Duodenal mucosa (tissue), 2 donors: Measurements from ENCODE around the gene KIT.
"Not testable (repeated sequence)": the region's sequence is repeated elsewhere in the genome, so short reads cannot be mapped to it uniquely, and the experiment has no call there.

ENCODE experiments used
- H3K27ac ChIP-seq: one replicate; pipeline ENCODE4 v1.7.0; 2013; ENCODE audit warnings: low read depth, low read length
- H3K27me3 ChIP-seq, 2 donors: one replicate each; pipeline ENCODE4 v1.7.0; 2013; ENCODE audit warnings: low read length in 2 of 2, control low read depth in 1 of 2; ENCODE audit not compliant: insufficient read depth in 2 of 2, control insufficient read depth in 1 of 2
- H3K36me3 ChIP-seq, 2 donors: one replicate each; pipeline ENCODE4 v1.7.0; 2013; ENCODE audit warnings: low read length in 2 of 2, control low read depth in 1 of 2; ENCODE audit not compliant: insufficient read depth in 2 of 2, control insufficient read depth in 1 of 2
- H3K4me1 ChIP-seq, 2 donors: one replicate each; pipeline ENCODE4 v1.7.0; 2013; ENCODE audit warnings: low read length in 2 of 2, control low read depth in 1 of 2; ENCODE audit not compliant: insufficient read depth in 2 of 2, control insufficient read depth in 1 of 2
- H3K4me3 ChIP-seq, 2 donors: one replicate each; pipeline ENCODE4 v1.7.0; 2013; ENCODE audit warnings: low read length in 2 of 2, low read depth in 1 of 2
- H3K9ac ChIP-seq, 2 donors: one replicate each; pipeline ENCODE4 v1.7.0; 2013; ENCODE audit warnings: low read length in 2 of 2, low read depth in 1 of 2
- H3K9me3 ChIP-seq, 2 donors: one replicate each; pipeline ENCODE4 v1.7.0; 2013; ENCODE audit warnings: low read length in 2 of 2, control low read depth in 1 of 2; ENCODE audit not compliant: control insufficient read depth in 1 of 2

KIT gene

GRCh38 chr4:54641101-54641500 is 16.7 kb upstream of the KIT start:
- H3K36me3 ChIP-seq, H3K4me1 ChIP-seq, H3K9me3 ChIP-seq, H3K4me3 ChIP-seq, H3K27me3 ChIP-seq, H3K9ac ChIP-seq, H3K27ac ChIP-seq: not testable (repeated sequence)

- Histone ChIP-seq H3K27me3 (no peaks in the 10 kb centered on the region), H3K4me3 (no peak overlapping the region), H3K27ac (no peak overlapping the region), H3K4me1 (no peaks in the 10 kb centered on the region), H3K36me3 (no peaks in the 10 kb centered on the region), H3K9me3 (no peaks in the 10 kb centered on the region), H3K9ac (no peak overlapping the region)
Observed at GRCh38 chr4:54643172-54643571, 14.6 kb upstream of the KIT start.

- H3K9me3 ChIP-seq = no peaks in the 10 kb centered on the region
- no peaks in the 10 kb centered on the region for H3K4me1 ChIP-seq
- H3K27ac ChIP-seq = no peak overlapping the region
- H3K4me3 ChIP-seq = no peak overlapping the region
- no peaks in the 10 kb centered on the region for H3K36me3 ChIP-seq
- H3K27me3 ChIP-seq = no peaks in the 10 kb centered on the region
- no peak overlapping the region for H3K9ac ChIP-seq
Observed at GRCh38 chr4:54643958-54644751, 13.6 kb upstream of the KIT start.

GRCh38 chr4:54645830-54646229 is 11.9 kb upstream of the KIT start:
- Histone ChIP-seq H3K27me3 (no peaks in the 10 kb centered on the region), H3K9me3 (no peaks in the 10 kb centered on the region), H3K36me3 (no peaks in the 10 kb centered on the region), H3K27ac (no peak overlapping the region), H3K4me1 (no peaks in the 10 kb centered on the region), H3K9ac (no peak overlapping the region), H3K4me3 (no peak overlapping the region)

GRCh38 chr4:54647070-54647469 is 10.7 kb upstream of the KIT start:
- H3K9ac ChIP-seq = no peak overlapping the region
- no peak overlapping the region for H3K4me3 ChIP-seq
- no peak overlapping the region for H3K27ac ChIP-seq
- no peaks in the 10 kb centered on the region for H3K4me1 ChIP-seq
- H3K9me3 ChIP-seq = no peaks in the 10 kb centered on the region
- H3K27me3 ChIP-seq = no peaks in the 10 kb centered on the region
- no peaks in the 10 kb centered on the region for H3K36me3 ChIP-seq

GRCh38 chr4:54651050-54651449 is 6.7 kb upstream of the KIT start:
- Histone ChIP-seq H3K36me3 (no peaks in the 10 kb centered on the region), H3K27ac (no peak overlapping the region), H3K27me3 (peaks cover 0 to 9% of the 10 kb centered on the region in 2 donors), H3K9ac (no peak overlapping the region), H3K4me3 (no peak overlapping the region), H3K4me1 (no peaks in the 10 kb centered on the region), H3K9me3 (no peaks in the 10 kb centered on the region)

GRCh38 chr4:54654753-54655152 is 3.0 kb upstream of the KIT start:
- Histone ChIP-seq H3K4me3 (no peak overlapping the region), H3K27ac (no peak overlapping the region), H3K9ac (no peak overlapping the region), H3K36me3 (no peaks in the 10 kb centered on the region), H3K27me3 (peaks cover 19 to 42% of the 10 kb centered on the region in 2 donors), H3K9me3 (no peaks in the 10 kb centered on the region), H3K4me1 (peaks cover 12 to 14% of the 10 kb centered on the region in 2 donors)

- no peak overlapping the region for H3K27ac ChIP-seq
- peaks cover 15 to 18% of the 10 kb centered on the region in 2 donors for H3K4me1 ChIP-seq
- no peaks in the 10 kb centered on the region for H3K9me3 ChIP-seq
- H3K4me3 ChIP-seq = peak overlapping the region; percentile 65
- no peaks in the 10 kb centered on the region for H3K36me3 ChIP-seq
- peaks cover 23 to 61% of the 10 kb centered on the region in 2 donors for H3K27me3 ChIP-seq
- H3K9ac ChIP-seq = no peak overlapping the region
Observed at GRCh38 chr4:54657185-54657550, 589 bp upstream of the KIT start.

- Histone ChIP-seq H3K27ac (no peak overlapping the region), H3K4me1 (peaks cover 15 to 18% of the 10 kb centered on the region in 2 donors), H3K36me3 (no peaks in the 10 kb centered on the region), H3K9me3 (no peaks in the 10 kb centered on the region), H3K27me3 (peaks cover 23 to 61% of the 10 kb centered on the region in 2 donors), H3K9ac (no peak overlapping the region), H3K4me3 (peak overlapping the region; percentile 65)
Observed at GRCh38 chr4:54658252-54659093, 716 bp downstream of the KIT start.

- Histone ChIP-seq H3K4me3 (peak overlapping the region; percentile 65), H3K27me3 (peaks cover 23 to 61% of the 10 kb centered on the region in 2 donors), H3K9me3 (no peaks in the 10 kb centered on the region), H3K36me3 (no peaks in the 10 kb centered on the region), H3K27ac (no peak overlapping the region), H3K4me1 (peaks cover 15 to 18% of the 10 kb centered on the region in 2 donors), H3K9ac (no peak overlapping the region)
Observed at GRCh38 chr4:54659313-54659712, 1.6 kb downstream of the KIT start.
